DMS153 (cell line): ENCODE data around the gene OR4L1.
"Not testable (repeated sequence)": the region's sequence is repeated elsewhere in the genome, so short reads cannot be mapped to it uniquely, and the experiment has no call there.

Experiments used
- DNase-seq: peaks from one replicate; lab custom pipeline; 2025; lab: John Stamatoyannopoulos, UW

OR4L1 gene

DNA sequence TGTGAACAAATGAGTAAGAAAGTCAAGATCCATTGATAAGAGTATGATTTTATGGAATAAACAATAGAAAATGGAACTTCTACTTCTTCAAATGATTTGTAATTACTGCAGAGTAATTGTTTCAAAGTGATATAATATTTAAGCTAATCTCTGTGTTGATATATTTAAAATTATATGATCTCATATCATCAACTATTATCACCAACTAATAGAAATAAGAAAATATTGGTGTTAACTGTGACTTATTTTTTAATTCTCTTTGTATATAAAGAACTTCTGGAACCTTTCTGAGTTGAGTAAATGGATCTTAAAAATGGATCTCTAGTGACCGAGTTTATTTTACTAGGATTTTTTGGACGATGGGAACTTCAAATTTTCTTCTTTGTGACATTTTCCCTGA lies at the start of gene OR4L1:
Gene OR4L1, plus strand, starts transcription at position 301 of the 400 bp plus-strand sequence. Its CDS starts 0 bp downstream, at position 301.
- DNase-seq, result no peak

DNA sequence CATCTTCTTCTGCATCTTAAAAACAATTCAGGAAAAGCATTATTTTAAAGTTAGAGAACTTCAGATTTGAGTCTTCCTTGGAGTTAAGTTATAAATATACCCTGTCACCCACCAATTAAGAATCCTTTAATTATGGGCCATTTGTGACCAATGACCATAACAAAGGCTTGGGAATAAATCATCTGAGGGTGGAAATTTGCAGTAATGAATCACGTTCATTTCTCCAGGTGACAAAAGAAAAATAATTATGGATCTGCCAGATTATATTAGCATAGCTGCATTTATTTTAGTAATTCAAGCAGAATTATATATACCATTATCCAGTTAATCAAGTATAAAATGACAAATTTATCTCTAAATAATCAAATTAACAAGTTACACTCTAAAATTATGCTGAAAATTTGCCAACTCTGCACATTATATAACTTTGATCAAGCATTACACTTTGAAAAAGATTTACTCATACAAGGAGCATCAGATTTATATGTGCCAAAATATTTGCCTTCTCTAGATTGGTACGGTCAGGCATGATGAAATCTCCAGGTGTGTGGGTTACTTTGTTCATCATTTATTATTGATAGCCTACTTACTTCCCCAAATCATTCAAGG lies 40.5 kb upstream of the OR4L1 start, which contains the start of gene OR4K14:
Gene OR4K14, minus strand, starts transcription at position 51 of the 609 bp plus-strand sequence. CDS start 4,114 bp downstream, outside the sequence.
- no peak for DNase-seq

GRCh38 chr14:20031058-20031457 lies 28.8 kb upstream of the OR4L1 start:
- no peak for DNase-seq

GRCh38 chr14:20035449-20035848 lies 24.4 kb upstream of the OR4L1 start:
- no peak for DNase-seq

- DNase-seq, result no peak
Observed at GRCh38 chr14:20035938-20036337, 23.9 kb upstream of the OR4L1 start, which contains the start of gene OR4K13. OR4K13 (minus strand) TSS chr14:20036038; CDS start chr14:20034758, 1,280 bp downstream.

DNA sequence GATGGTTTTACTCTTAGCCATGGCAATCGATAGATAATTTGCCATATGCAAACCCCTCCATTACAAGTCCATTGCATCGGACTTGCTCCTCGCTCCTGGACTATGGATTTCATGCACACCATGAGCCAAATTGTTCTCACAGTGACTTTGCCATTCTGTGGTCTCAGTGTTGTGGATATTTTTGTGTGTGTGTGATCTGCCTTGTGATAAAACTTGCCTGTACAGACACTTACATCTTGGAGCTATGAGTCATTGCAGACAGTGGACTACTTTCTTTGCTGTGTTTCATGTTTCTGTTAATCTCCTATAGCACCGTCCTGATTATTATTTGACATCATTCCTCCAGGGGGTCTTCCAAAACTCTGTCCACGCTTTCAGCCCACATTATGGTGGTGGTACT lies 15.6 kb upstream of the OR4L1 start:
- DNase-seq, result no peak

DNA sequence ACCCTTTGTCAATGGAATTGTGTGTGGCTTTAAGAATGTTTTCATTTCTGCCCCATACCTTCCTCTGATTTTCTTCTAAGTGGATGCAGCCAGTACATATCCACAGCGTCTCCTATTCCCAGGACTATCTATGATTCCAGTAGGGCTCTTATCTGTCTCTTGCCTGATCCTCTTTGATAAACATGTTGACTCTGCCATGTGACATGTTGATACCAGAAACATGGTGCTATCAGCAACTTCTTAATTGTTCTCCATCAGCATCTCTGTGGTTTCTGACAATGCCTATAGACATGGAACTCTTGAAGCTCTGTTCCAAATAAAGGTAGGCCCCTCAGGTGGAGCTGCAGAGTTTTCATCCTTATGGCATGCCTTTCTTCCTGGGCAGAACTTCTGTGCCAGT lies 11.6 kb upstream of the OR4L1 start:
- no peak for DNase-seq

GRCh38 chr14:20092050-20092449 lies 32.2 kb downstream of the OR4L1 start:
- DNase-seq, result no peak

GRCh38 chr14:20093442-20093841 lies 33.6 kb downstream of the OR4L1 start:
- no peak for DNase-seq

DNA sequence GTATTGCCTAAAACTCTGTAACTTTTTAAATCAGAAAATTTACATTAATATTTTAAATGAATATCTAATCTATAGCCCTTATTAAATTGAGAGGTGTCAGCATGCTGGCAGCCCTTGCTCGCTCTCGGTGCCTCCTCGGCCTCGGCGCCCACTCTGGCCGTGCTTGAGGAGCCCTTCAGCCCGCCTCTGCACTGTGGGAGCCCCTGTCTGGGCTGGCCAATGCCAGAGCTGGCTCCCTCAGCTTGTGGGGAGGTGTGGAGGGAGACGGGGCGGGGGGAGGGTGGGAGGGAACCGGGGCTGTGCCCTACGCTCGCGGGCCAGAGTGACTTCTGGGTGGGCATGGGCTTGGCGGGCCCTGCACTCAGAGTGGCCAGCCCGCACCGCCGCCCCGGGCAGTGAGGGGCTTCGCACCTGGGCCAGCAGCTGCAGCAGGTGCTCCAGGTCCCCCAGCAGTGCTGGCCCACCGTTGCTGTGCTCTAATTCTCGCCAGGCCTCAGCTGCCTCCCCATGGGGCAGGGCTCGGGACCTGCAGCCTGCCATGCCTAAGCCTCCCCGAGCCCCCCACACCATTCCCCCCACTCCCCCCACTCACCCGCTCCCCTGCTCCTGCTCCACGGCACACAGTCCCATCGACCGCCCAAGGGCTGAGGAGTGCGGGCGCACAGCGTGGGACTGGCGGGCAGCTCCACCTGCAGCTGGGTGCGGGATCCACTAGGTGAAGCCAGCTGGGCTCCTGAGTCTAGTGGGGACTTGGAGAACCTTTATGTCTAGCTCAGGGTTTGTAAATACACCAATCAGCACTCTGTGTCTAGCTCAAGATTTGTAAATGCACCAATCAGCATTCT lies 39.3 kb downstream of the OR4L1 start:
- DNase-seq, result not testable (repeated sequence)

- DNase-seq, result no peak
Observed at GRCh38 chr14:20110438-20110837, 50.6 kb downstream of the OR4L1 start, which contains the start of gene OR4K17. OR4K17 (plus strand) TSS chr14:20110739; CDS start chr14:20117500, 6,761 bp downstream.
